ENCODE data around the gene BRD3OS.
"Not testable (repeated sequence)": the region's sequence is repeated elsewhere in the genome, so short reads cannot be mapped to it uniquely, and the experiment has no call there.

The BRD3OS gene

GRCh38 chr9:134073500-134073899, 48.2 kb downstream of the BRD3OS start:
- DNase-seq (ENCODE audit: low spot score) (no peak), ATAC-seq (ENCODE audit: low read depth) (no peak)
- Histone ChIP-seq H3K4me1 (ENCODE audit: insufficient read depth, poor library complexity, severe bottlenecking) (no peaks in the 10 kb centered on the region), H3K27me3 (ENCODE audit: insufficient read depth, poor library complexity, severe bottlenecking) (peaks cover 10% of the 10 kb centered on the region), H3K27ac (ENCODE audit: poor library complexity, severe bottlenecking) (no peak overlapping the region), H3K36me3 (ENCODE audit: low read depth) (no peaks in the 10 kb centered on the region), H3K9me3 (ENCODE audit: severe bottlenecking) (peaks cover 7% of the 10 kb centered on the region), H3K4me3 (ENCODE audit: severe bottlenecking) (no peak overlapping the region)
- TF ChIP-seq CTCF (IDR thresholded peaks at IDR 0.05; ENCODE audit: poor library complexity, severe bottlenecking), result no peak

- not testable (repeated sequence) for H3K4me3 ChIP-seq (ENCODE audit: severe bottlenecking); H3K4me1 ChIP-seq (ENCODE audit: insufficient read depth, poor library complexity, severe bottlenecking); H3K27ac ChIP-seq (ENCODE audit: poor library complexity, severe bottlenecking); H3K36me3 ChIP-seq (ENCODE audit: low read depth); ATAC-seq (ENCODE audit: low read depth); DNase-seq (ENCODE audit: low spot score); H3K27me3 ChIP-seq (ENCODE audit: insufficient read depth, poor library complexity, severe bottlenecking)
- peaks cover 12% of the 10 kb centered on the region for H3K9me3 ChIP-seq (ENCODE audit: severe bottlenecking)
Observed at GRCh38 chr9:134075689-134076088, 50.4 kb downstream of the BRD3OS start.

- H3K27ac ChIP-seq (ENCODE audit: poor library complexity, severe bottlenecking), result no peak overlapping the region
- DNase-seq (ENCODE audit: low spot score) (no peak), ATAC-seq (ENCODE audit: low read depth) (no peak)
- H3K4me3 ChIP-seq (ENCODE audit: severe bottlenecking), result no peak overlapping the region
- no peaks in the 10 kb centered on the region for H3K27me3 ChIP-seq (ENCODE audit: insufficient read depth, poor library complexity, severe bottlenecking)
- H3K36me3 ChIP-seq (ENCODE audit: low read depth), result no peaks in the 10 kb centered on the region
- TF ChIP-seq CTCF (IDR thresholded peaks at IDR 0.05; ENCODE audit: poor library complexity, severe bottlenecking), result no peak
- H3K9me3 ChIP-seq (ENCODE audit: severe bottlenecking), result peaks cover 12% of the 10 kb centered on the region
- no peaks in the 10 kb centered on the region for H3K4me1 ChIP-seq (ENCODE audit: insufficient read depth, poor library complexity, severe bottlenecking)
Observed at GRCh38 chr9:134076644-134077043, 51.4 kb downstream of the BRD3OS start.

Data from RWPE2 (cell line).